GM23248 (cell line): Measurements from ENCODE around the gene EMC1.
"Not testable (repeated sequence)": the region's sequence is repeated elsewhere in the genome, so short reads cannot be mapped to it uniquely, and the experiment has no call there.

Experiments used
- EZH2 ChIP-seq: fragments of 200-600 bp; sonication (generic); IDR thresholded peaks from 2 replicates; pipeline ENCODE4 v1.6.1; 2018; ENCODE audit warnings: antibody characterized with exemption, mild to moderate bottlenecking; ENCODE audit not compliant: insufficient read depth, poor library complexity, severe bottlenecking
- EZH2phosphoT487 ChIP-seq: fragments of 200-600 bp; sonication (generic); IDR thresholded peaks from 2 replicates; pipeline ENCODE4 v1.6.1; 2018; ENCODE audit warnings: antibody characterized with exemption, moderate library complexity, mild to moderate bottlenecking, low read depth; ENCODE audit not compliant: insufficient read depth

DNA sequence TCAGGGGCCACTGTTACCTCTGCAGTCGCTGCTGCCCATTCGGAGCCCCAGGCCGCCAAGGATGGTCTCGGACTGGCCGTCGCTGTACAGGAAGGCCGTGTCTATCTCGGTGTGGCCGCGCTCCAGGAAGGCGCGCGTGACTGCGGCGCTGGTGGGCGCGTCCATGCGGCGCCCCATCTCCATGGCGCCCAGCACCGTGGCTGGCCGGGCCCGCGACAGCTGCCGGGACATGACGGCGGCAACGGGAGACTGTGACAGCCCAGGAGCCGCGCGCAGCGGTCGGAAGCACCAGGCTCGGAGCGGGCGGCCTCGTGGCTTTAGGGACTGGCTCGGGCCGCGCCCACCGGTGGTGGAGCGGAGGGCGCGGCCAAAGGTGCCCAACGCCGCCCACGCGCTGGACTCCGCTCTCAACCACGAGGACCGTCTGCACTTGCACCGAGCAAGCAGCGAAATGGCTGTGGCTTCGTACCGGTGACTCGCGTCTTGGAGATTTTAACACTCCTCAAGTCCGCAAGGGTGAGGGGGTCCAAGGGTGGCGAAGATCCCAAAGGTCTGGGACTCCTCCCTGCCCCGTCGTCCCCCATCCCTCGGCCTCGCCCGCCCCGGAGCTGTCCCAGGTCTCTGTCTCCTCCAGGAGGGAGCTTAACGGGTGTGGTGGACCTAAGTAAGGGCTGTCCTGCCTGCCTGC, 22.7 kb upstream of the EMC1 start:
- not testable (repeated sequence) for TF ChIP-seq EZH2, EZH2phosphoT487
